ENCODE data around the gene DCDC1.

DCDC1 gene

DNA sequence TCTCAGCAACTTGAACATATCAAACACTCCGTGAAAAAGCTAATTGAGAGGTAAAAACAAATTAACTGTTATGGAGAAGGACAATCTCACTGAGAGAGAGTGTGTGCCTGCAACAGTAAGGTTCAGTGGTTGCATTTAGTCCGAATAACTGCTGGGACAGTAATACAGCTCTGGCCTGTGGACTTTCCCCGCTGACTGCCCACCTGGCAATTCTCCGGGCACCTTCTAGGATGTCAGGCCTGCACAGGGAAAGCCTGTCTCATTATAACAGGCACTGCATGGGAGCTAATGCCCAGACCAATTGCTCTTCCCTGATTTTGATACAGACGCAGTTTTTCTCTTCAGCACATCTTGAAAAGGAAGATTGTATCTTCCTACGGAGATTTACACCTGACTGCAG lies 251.0 kb downstream of the DCDC1 start:
- H3K79me1 ChIP-seq (ENCODE audit: low read length): no peaks in the 10 kb centered on the region
- H3K27me3 ChIP-seq (ENCODE audit: insufficient read depth, low read length): no peaks in the 10 kb centered on the region
- no peak overlapping the region for H2AFZ ChIP-seq (ENCODE audit: insufficient read depth, low read length, poor library complexity)
- no peaks in the 10 kb centered on the region for H3K79me2 ChIP-seq (ENCODE audit: control insufficient read depth, insufficient read depth, low read length, poor library complexity)
- no peak overlapping the region for H3K4me2 ChIP-seq (ENCODE audit: low read length)
- no peak overlapping the region for H2BK12ac ChIP-seq (ENCODE audit: low read length)
- no peak overlapping the region for H3K23ac ChIP-seq (ENCODE audit: low read length)
- no peaks in the 10 kb centered on the region for H3K36me3 ChIP-seq (ENCODE audit: control insufficient read depth in 1 of 2, insufficient read depth in 2 of 2, low read length in 2 of 2)
- no peak overlapping the region for H2AK5ac ChIP-seq (ENCODE audit: low read length)
- H3K9me3 ChIP-seq (ENCODE audit: insufficient read depth, low read depth, low read length): no peaks in the 10 kb centered on the region
- H4K91ac ChIP-seq (ENCODE audit: low read depth, low read length): no peak overlapping the region
- H3K18ac ChIP-seq (ENCODE audit: low read length): no peak overlapping the region
- WGBS (ENCODE audit: extremely low coverage, insufficient coverage, insufficient read length): no CpG with 5 or more reads among the region's 6 CpGs
- H2BK120ac ChIP-seq (ENCODE audit: insufficient read depth, low read length, poor library complexity): no peak overlapping the region
- H4K8ac ChIP-seq (ENCODE audit: low read depth, low read length): no peak overlapping the region
- no peak overlapping the region for H3K4me3 ChIP-seq (ENCODE audit: low read depth, low read length)
- no peaks in the 10 kb centered on the region for H3K4me1 ChIP-seq (ENCODE audit: control insufficient read depth in 1 of 2, insufficient read depth in 2 of 2, low read length in 2 of 2)
- no peak overlapping the region for H3K4ac ChIP-seq (ENCODE audit: low read depth, low read length)
- H3K14ac ChIP-seq (ENCODE audit: low read length): no peak overlapping the region
- H3K9ac ChIP-seq (ENCODE audit: low read length): no peak overlapping the region
- DNase-seq: no peak
- H4K12ac ChIP-seq (ENCODE audit: low read depth, low read length): no peak overlapping the region
- no peak overlapping the region for H2BK5ac ChIP-seq (ENCODE audit: low read depth, low read length, poor library complexity)
- H3K27ac ChIP-seq (ENCODE audit: low read depth, low read length): no peak overlapping the region

DNA sequence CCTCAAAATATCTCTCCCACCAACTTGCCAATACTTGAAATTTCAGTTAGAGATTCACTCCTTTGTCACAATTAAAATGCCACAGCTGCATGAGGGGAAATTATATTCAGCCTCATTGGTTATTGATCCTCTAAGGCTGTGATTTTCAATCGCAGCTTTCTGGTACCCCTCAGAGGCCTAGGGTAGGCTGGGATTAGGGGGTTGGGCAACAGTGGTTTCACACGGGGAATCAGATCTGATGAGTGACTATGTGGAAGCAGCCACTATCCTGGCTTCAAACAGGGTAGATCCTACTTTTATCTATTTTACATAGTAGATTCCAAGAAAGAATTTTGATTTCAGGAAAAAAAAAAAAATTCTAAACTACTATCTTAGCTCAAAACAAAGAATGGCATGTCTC lies 252.5 kb downstream of the DCDC1 start:
- H2AFZ ChIP-seq (ENCODE audit: insufficient read depth, low read length, poor library complexity): no peak overlapping the region
- no peak overlapping the region for H3K4ac ChIP-seq (ENCODE audit: low read depth, low read length)
- no peak overlapping the region for H4K91ac ChIP-seq (ENCODE audit: low read depth, low read length)
- no peak overlapping the region for H4K8ac ChIP-seq (ENCODE audit: low read depth, low read length)
- no peaks in the 10 kb centered on the region for H3K79me1 ChIP-seq (ENCODE audit: low read length)
- H2BK120ac ChIP-seq (ENCODE audit: insufficient read depth, low read length, poor library complexity): no peak overlapping the region
- H3K79me2 ChIP-seq (ENCODE audit: control insufficient read depth, insufficient read depth, low read length, poor library complexity): no peaks in the 10 kb centered on the region
- no peaks in the 10 kb centered on the region for H3K4me1 ChIP-seq (ENCODE audit: control insufficient read depth in 1 of 2, insufficient read depth in 2 of 2, low read length in 2 of 2)
- no peak overlapping the region for H3K9ac ChIP-seq (ENCODE audit: low read length)
- H3K14ac ChIP-seq (ENCODE audit: low read length): no peak overlapping the region
- no peak overlapping the region for H3K23ac ChIP-seq (ENCODE audit: low read length)
- no peaks in the 10 kb centered on the region for H3K9me3 ChIP-seq (ENCODE audit: insufficient read depth, low read depth, low read length)
- H3K27me3 ChIP-seq (ENCODE audit: insufficient read depth, low read length): no peaks in the 10 kb centered on the region
- no peak for DNase-seq
- H3K4me3 ChIP-seq (ENCODE audit: low read depth, low read length): no peak overlapping the region
- H2BK5ac ChIP-seq (ENCODE audit: low read depth, low read length, poor library complexity): no peak overlapping the region
- no CpG with 5 or more reads among the region's 2 CpGs for WGBS (ENCODE audit: extremely low coverage, insufficient coverage, insufficient read length)
- H4K12ac ChIP-seq (ENCODE audit: low read depth, low read length): no peak overlapping the region
- H3K18ac ChIP-seq (ENCODE audit: low read length): no peak overlapping the region
- H2AK5ac ChIP-seq (ENCODE audit: low read length): no peak overlapping the region
- H3K27ac ChIP-seq (ENCODE audit: low read depth, low read length): no peak overlapping the region
- H3K36me3 ChIP-seq (ENCODE audit: control insufficient read depth in 1 of 2, insufficient read depth in 2 of 2, low read length in 2 of 2): no peaks in the 10 kb centered on the region
- no peak overlapping the region for H3K4me2 ChIP-seq (ENCODE audit: low read length)
- no peak overlapping the region for H2BK12ac ChIP-seq (ENCODE audit: low read length)

DNA sequence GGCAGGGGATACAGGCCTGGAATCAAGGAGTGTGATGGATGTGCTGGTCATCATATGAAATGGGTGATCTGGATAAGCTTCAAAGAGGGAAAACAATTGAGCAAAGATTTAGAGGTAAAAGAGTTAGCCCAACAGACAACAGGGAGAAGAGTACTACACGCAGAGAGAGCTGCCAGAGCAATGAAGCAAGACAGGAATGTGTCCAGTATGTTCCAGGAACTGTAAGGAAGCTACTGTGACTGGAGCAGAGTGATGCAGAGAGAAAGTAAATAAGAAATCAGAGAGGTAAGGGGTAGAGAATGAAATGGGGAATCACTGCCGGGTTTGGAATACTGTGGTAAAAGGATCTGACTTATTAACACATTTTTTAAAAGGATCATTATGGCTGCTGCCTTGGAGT lies 255.1 kb downstream of the DCDC1 start:
- no peak for DNase-seq
- Histone ChIP-seq H3K4me2 (ENCODE audit: low read length) (no peak overlapping the region), H3K14ac (ENCODE audit: low read length) (no peak overlapping the region), H3K79me2 (ENCODE audit: control insufficient read depth, insufficient read depth, low read length, poor library complexity) (no peaks in the 10 kb centered on the region), H4K8ac (ENCODE audit: low read depth, low read length) (no peak overlapping the region), H3K4me3 (ENCODE audit: low read depth, low read length) (no peak overlapping the region), H2AK5ac (ENCODE audit: low read length) (no peak overlapping the region), H3K23ac (ENCODE audit: low read length) (no peak overlapping the region), H2BK5ac (ENCODE audit: low read depth, low read length, poor library complexity) (no peak overlapping the region), H3K4me1 (ENCODE audit: control insufficient read depth in 1 of 2, insufficient read depth in 2 of 2, low read length in 2 of 2) (no peaks in the 10 kb centered on the region), H2BK120ac (ENCODE audit: insufficient read depth, low read length, poor library complexity) (no peak overlapping the region), H3K9me3 (ENCODE audit: insufficient read depth, low read depth, low read length) (no peaks in the 10 kb centered on the region), H3K79me1 (ENCODE audit: low read length) (no peaks in the 10 kb centered on the region), H2BK12ac (ENCODE audit: low read length) (no peak overlapping the region), H4K12ac (ENCODE audit: low read depth, low read length) (no peak overlapping the region), H3K27me3 (ENCODE audit: insufficient read depth, low read length) (no peaks in the 10 kb centered on the region), H3K18ac (ENCODE audit: low read length) (no peak overlapping the region), H4K91ac (ENCODE audit: low read depth, low read length) (no peak overlapping the region), H3K4ac (ENCODE audit: low read depth, low read length) (no peak overlapping the region), H3K27ac (ENCODE audit: low read depth, low read length) (no peak overlapping the region), H3K36me3 (ENCODE audit: control insufficient read depth in 1 of 2, insufficient read depth in 2 of 2, low read length in 2 of 2) (no peaks in the 10 kb centered on the region), H2AFZ (ENCODE audit: insufficient read depth, low read length, poor library complexity) (no peak overlapping the region), H3K9ac (ENCODE audit: low read length) (no peak overlapping the region)
- WGBS (ENCODE audit: extremely low coverage, insufficient coverage, insufficient read length): no CpG with 5 or more reads among the region's 2 CpGs

DNA sequence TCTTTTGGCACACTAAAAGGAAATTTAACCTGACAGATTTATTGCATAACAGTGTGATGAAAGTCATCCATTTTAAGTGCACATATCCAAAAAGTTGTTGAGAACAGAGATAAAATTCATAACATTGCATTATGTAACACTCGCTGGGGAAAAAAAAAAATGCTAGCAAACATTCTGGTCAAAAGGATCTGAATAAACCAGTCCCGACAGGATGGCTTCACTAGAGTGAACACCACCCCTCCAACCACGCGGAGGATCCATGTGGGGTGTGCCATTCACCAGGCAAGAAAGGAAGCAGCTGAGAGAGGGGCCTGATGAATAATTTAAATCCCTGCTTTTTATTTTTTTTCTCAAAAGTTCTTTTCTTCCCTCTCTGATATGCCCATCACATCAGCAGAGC lies 258.7 kb downstream of the DCDC1 start:
- H3K4me3 ChIP-seq (ENCODE audit: low read depth, low read length): no peak overlapping the region
- H2BK120ac ChIP-seq (ENCODE audit: insufficient read depth, low read length, poor library complexity): no peak overlapping the region
- no peaks in the 10 kb centered on the region for H3K79me1 ChIP-seq (ENCODE audit: low read length)
- DNase-seq: no peak
- no peaks in the 10 kb centered on the region for H3K79me2 ChIP-seq (ENCODE audit: control insufficient read depth, insufficient read depth, low read length, poor library complexity)
- H3K9me3 ChIP-seq (ENCODE audit: insufficient read depth, low read depth, low read length): no peaks in the 10 kb centered on the region
- H3K23ac ChIP-seq (ENCODE audit: low read length): no peak overlapping the region
- WGBS (ENCODE audit: extremely low coverage, insufficient coverage, insufficient read length): no CpG with 5 or more reads among the region's 4 CpGs
- H4K91ac ChIP-seq (ENCODE audit: low read depth, low read length): no peak overlapping the region
- H3K9ac ChIP-seq (ENCODE audit: low read length): no peak overlapping the region
- no peak overlapping the region for H3K4me2 ChIP-seq (ENCODE audit: low read length)
- no peak overlapping the region for H3K14ac ChIP-seq (ENCODE audit: low read length)
- no peak overlapping the region for H2AFZ ChIP-seq (ENCODE audit: insufficient read depth, low read length, poor library complexity)
- H3K4me1 ChIP-seq (ENCODE audit: control insufficient read depth in 1 of 2, insufficient read depth in 2 of 2, low read length in 2 of 2): no peaks in the 10 kb centered on the region
- no peak overlapping the region for H2BK12ac ChIP-seq (ENCODE audit: low read length)
- H3K4ac ChIP-seq (ENCODE audit: low read depth, low read length): no peak overlapping the region
- no peak overlapping the region for H4K8ac ChIP-seq (ENCODE audit: low read depth, low read length)
- H2BK5ac ChIP-seq (ENCODE audit: low read depth, low read length, poor library complexity): no peak overlapping the region
- H4K12ac ChIP-seq (ENCODE audit: low read depth, low read length): no peak overlapping the region
- H3K36me3 ChIP-seq (ENCODE audit: control insufficient read depth in 1 of 2, insufficient read depth in 2 of 2, low read length in 2 of 2): no peaks in the 10 kb centered on the region
- H3K27ac ChIP-seq (ENCODE audit: low read depth, low read length): no peak overlapping the region
- no peak overlapping the region for H2AK5ac ChIP-seq (ENCODE audit: low read length)
- H3K18ac ChIP-seq (ENCODE audit: low read length): no peak overlapping the region
- no peaks in the 10 kb centered on the region for H3K27me3 ChIP-seq (ENCODE audit: insufficient read depth, low read length)

Measured in trophoblast cell (in vitro differentiated cells and primary cell).